Testis (tissue), 2 donors: Measurements from ENCODE around the gene LLGL2.

Source experiments
- POLR2A ChIP-seq: fragments of 450-650 bp; IDR thresholded peaks from one replicate; pipeline ENCODE4 v1.6.1; 2017; ENCODE audit warnings: antibody characterized with exemption, mild to moderate bottlenecking, moderate library complexity
- TF ChIP-seq, protein P1 (sequence below), 3 experiments: fragments of 450-650 bp in 2 of 3; fragments of 200-600 bp in 1 of 3; sonication (generic) in 1 of 3; IDR thresholded peaks; one replicate each; pipeline ENCODE4 v1.5.1; 2016 to 2019; ENCODE audit warnings: antibody characterized with exemption in 3 of 3, mild to moderate bottlenecking in 2 of 3, moderate library complexity in 1 of 3

DNA sequence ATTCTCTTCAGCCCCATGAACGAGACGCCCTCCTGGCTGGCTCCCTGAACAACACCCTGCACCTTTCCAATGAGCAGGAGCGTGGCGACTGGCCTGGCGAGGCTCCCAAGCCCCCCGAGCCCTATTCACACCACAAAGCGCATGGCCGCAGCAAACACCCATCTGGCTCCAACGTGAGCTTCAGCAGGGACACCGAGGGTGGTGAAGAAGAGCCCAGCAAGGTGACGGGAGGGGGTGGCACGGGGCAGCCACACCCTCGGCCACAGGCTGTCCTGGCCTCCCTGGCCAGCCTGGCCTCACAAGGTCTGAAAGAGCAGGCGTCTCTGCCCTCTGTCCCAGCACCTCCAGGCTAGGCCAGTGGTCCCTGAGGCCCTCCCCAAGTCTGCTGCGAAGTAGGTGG, 33.8 kb upstream of the LLGL2 start:
- TF ChIP-seq, protein P1, sequence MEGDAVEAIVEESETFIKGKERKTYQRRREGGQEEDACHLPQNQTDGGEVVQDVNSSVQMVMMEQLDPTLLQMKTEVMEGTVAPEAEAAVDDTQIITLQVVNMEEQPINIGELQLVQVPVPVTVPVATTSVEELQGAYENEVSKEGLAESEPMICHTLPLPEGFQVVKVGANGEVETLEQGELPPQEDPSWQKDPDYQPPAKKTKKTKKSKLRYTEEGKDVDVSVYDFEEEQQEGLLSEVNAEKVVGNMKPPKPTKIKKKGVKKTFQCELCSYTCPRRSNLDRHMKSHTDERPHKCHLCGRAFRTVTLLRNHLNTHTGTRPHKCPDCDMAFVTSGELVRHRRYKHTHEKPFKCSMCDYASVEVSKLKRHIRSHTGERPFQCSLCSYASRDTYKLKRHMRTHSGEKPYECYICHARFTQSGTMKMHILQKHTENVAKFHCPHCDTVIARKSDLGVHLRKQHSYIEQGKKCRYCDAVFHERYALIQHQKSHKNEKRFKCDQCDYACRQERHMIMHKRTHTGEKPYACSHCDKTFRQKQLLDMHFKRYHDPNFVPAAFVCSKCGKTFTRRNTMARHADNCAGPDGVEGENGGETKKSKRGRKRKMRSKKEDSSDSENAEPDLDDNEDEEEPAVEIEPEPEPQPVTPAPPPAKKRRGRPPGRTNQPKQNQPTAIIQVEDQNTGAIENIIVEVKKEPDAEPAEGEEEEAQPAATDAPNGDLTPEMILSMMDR (IDR thresholded peaks at IDR 0.05): no peak
- no peak for TF ChIP-seq POLR2A
